Activated CD4-positive, alpha-beta T cell treated with anti-CD3 and anti-CD28 coated beads for 24 hours (primary cell): Measurements from ENCODE around the gene SNTG2.

Experiments used
- DNase-seq, 2 donors: peaks; one replicate each; pipeline ENCODE4 v3.0.0-alpha.2; 2020; ENCODE audit warnings: low read depth in 2 of 2

SNTG2 gene

GRCh38 chr2:1277634-1278033, 327.0 kb downstream of the SNTG2 start:
- no peak for DNase-seq

GRCh38 chr2:1278125-1278524, 327.5 kb downstream of the SNTG2 start:
- no peak for DNase-seq

GRCh38 chr2:1278861-1279260, 328.2 kb downstream of the SNTG2 start:
- DNase-seq, result no peak

- DNase-seq, result no peak
These were observed 331.9 kb downstream of the SNTG2 start for GRCh38 chr2:1282552-1282951.

- no peak for DNase-seq
These were observed 332.6 kb downstream of the SNTG2 start for GRCh38 chr2:1283020-1283801.

- DNase-seq, result no peak
These were observed 333.2 kb downstream of the SNTG2 start for GRCh38 chr2:1283871-1284270.

- no peak for DNase-seq
These were observed 336.3 kb downstream of the SNTG2 start for GRCh38 chr2:1286929-1287328.

GRCh38 chr2:1287427-1287826, 336.8 kb downstream of the SNTG2 start:
- DNase-seq, result no peak

- DNase-seq, result no peak
These were observed 344.3 kb downstream of the SNTG2 start for GRCh38 chr2:1294900-1295299.

- DNase-seq, result no peak
These were observed 345.1 kb downstream of the SNTG2 start for GRCh38 chr2:1295740-1296139.

GRCh38 chr2:1297372-1298159, 346.9 kb downstream of the SNTG2 start:
- DNase-seq, result no peak

- no peak for DNase-seq
These were observed 348.4 kb downstream of the SNTG2 start for GRCh38 chr2:1299043-1299442.

GRCh38 chr2:1300284-1300683, 349.6 kb downstream of the SNTG2 start:
- no peak for DNase-seq

GRCh38 chr2:1301056-1301455, 350.4 kb downstream of the SNTG2 start:
- no peak for DNase-seq

GRCh38 chr2:1305342-1306013, 354.8 kb downstream of the SNTG2 start:
- DNase-seq, result no peak

- DNase-seq, result no peak
These were observed 355.5 kb downstream of the SNTG2 start for GRCh38 chr2:1306014-1306686.

GRCh38 chr2:1306687-1307516, 356.3 kb downstream of the SNTG2 start:
- DNase-seq, result no peak

- DNase-seq, result no peak
These were observed 357.0 kb downstream of the SNTG2 start for GRCh38 chr2:1307670-1308069.

GRCh38 chr2:1308678-1309077, 358.0 kb downstream of the SNTG2 start:
- DNase-seq, result no peak

- DNase-seq, result no peak
These were observed 358.9 kb downstream of the SNTG2 start for GRCh38 chr2:1309507-1309906.

GRCh38 chr2:1310202-1310601, 359.6 kb downstream of the SNTG2 start:
- DNase-seq, result no peak
